HG03025 (cell line): ENCODE measurements around the gene C2orf66.

ENCODE experiments used
- ATAC-seq: cut with Tn5 transposase; IDR thresholded peaks from one replicate; pipeline ENCODE4 v1.9.1; 2021; ENCODE audit warnings: mild to moderate bottlenecking, moderate library complexity; ENCODE audit not compliant: unreplicated experiment, low FRiP score

C2orf66 gene

GRCh38 chr2:196767101-196767500 is 42.1 kb downstream of the C2orf66 start:
- no peak for ATAC-seq

- ATAC-seq = no peak
These were observed 49.8 kb downstream of the C2orf66 start for GRCh38 chr2:196759378-196759706.

- ATAC-seq = no peak
These were observed 50.4 kb downstream of the C2orf66 start for GRCh38 chr2:196758474-196759377.
